Thyroid gland (tissue), 4 donors: ENCODE data around the gene RARRES2.

Experiments
- CTCF ChIP-seq, 6 experiments: fragments of 200-600 bp in 3 of 6; fragments of 450-650 bp in 3 of 6; sonication (generic) in 3 of 6; IDR thresholded peaks; one replicate each; pipeline ENCODE4 v1.5.1; 2016 to 2019; ENCODE audit warnings: antibody characterized with exemption in 6 of 6, mild to moderate bottlenecking in 2 of 6, inconsistent platforms in 1 of 6, moderate library complexity in 1 of 6
- POLR2A ChIP-seq, 2 donors: fragments of 450-650 bp; IDR thresholded peaks; one replicate each; pipeline ENCODE4 v1.6.1; 2017; ENCODE audit warnings: antibody characterized with exemption in 2 of 2, mild to moderate bottlenecking in 2 of 2, moderate library complexity in 1 of 2

GRCh38 chr7:150323682-150324372 is 17.6 kb downstream of the RARRES2 start:
- TF ChIP-seq CTCF (IDR thresholded peaks at IDR 0.05) (no peak), POLR2A (IDR thresholded peaks at IDR 0.05) (no peak)
